GM18861 (cell line): ENCODE data around the gene RASGRF1.

Experiments used
- ATAC-seq: cut with Tn5 transposase; IDR thresholded peaks from one replicate; pipeline ENCODE4 v1.9.1; 2021; ENCODE audit not compliant: unreplicated experiment

RASGRF1 gene

GRCh38 chr15:78921517-78921916, 169.1 kb downstream of the RASGRF1 start:
- ATAC-seq: no peak

DNA sequence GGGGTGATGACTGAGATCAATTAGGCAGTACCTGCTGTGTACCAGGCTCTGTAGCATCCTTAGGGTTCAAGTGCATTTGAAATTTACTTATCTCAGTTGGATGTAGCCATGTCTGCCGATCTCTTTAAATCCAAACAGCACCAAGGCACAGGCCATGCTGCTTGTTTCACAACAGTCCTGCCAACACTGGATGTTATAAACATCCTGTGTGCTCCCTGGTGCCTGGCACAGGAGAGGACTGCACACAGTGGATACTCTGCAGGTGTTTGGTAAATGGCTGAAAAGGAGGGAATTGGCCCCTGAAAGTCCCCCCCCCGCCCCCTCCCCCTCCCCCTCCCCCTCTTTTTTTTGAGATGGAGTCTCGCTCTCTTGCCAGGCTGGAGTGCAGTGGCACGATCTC, 172.7 kb downstream of the RASGRF1 start:
- no peak for ATAC-seq

DNA sequence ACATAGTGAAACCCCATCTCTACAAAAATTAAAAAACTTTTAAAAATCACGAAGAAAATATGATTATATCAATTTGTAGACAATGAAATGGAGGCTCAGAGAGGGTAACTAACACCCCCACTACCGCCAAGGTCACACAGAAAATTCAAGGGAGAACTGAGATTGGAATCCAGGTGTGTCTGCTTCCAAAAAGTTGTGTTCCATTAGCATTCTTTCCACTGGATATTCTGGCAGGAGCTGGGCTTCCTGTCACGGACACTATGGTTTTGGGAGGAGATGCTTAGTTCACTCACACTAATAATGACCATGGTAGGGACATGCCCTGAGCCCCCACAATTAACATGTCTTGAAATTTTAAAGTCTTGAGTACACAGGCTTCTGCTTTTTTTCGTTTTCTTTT, 174.5 kb downstream of the RASGRF1 start:
- no peak for ATAC-seq

DNA sequence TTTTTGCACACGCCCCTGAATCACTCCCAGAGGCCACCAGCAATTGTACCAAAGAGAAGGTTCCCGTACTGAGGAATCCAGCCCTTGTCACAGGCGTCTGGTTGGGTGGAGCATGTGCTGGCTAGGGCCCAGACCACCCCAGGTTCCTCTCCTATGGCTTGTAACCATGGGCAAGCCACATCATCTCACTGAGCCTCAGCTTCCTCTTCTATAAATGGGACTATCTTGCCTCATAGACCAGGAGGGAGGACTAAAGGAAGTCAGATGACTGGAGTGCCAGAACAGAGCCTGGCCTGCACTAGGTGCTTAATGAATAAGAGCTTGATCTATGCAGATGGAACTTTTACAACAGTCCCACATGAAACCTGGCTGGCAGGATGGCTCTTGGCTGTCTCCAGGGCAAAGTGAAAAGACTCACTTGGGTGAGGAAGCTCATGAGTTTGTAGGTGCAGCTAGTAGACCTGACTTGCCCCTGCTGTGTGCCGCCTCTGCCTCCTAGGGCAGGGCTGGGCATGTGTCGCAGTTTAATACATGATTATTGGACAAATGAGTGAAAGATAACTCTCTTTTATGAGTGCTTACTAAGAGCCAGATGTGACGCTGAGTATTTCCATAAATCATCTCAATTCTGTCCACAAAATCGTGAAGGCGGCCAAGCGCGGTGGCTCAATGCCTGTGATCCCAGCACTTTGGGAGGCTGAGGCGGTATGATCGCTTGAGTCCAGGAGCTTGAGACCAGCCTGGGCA, 175.1 kb downstream of the RASGRF1 start:
- no peak for ATAC-seq

DNA sequence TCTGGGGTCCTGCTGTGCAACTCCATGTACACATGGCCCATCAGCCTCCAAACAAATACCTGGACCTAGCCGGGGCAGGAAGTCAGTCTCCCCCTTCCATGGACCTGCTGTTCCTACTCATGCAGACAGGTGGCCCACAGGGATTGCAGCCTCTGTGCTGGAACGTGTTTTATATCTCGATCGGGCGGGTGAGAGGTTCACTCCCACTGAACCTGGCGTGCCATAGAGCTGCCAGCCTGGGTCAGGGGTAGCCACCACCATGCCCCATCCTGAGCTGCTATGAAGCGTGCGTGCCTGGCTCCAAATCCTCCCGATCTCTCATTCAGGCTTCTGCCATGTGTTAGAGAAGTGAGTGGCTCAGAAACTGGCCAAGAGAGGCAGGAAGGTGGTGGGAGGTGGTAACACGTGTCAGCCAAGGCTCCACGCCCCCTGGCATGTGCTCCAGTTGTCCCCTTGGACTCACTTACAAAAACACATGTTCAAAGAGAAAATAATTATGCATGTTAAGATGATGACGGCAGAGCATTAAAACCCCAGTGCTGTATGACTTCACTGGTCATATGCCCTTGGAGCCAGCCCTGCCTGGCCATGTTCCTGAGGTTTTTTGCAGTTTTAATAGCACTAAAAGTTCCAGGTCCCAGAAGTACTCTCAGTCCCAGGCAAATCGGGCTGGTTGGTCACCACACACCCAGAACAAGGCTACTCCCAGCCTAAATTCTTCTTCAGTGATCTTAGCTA, 176.4 kb downstream of the RASGRF1 start:
- ATAC-seq: no peak

GRCh38 chr15:78913012-78913411, 177.6 kb downstream of the RASGRF1 start:
- no peak for ATAC-seq

DNA sequence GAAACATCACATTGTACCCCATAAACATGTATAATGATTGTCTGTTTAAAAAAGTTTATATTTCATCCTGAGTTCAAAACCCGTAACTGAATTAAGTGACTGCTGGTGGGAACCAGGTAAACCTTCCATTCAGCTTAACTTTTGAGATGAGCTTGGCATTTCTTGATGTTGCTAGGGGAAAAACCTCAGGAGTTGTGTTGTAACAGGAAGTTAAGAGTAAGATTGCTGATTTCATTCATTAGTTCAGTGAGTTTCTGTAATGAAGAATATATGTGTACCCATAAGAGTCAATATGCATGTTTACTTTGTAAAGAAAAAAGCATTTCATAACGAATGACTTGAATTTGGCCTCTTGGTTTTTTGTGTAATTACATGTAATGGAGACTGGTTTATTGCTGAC, 178.3 kb downstream of the RASGRF1 start:
- no peak for ATAC-seq

DNA sequence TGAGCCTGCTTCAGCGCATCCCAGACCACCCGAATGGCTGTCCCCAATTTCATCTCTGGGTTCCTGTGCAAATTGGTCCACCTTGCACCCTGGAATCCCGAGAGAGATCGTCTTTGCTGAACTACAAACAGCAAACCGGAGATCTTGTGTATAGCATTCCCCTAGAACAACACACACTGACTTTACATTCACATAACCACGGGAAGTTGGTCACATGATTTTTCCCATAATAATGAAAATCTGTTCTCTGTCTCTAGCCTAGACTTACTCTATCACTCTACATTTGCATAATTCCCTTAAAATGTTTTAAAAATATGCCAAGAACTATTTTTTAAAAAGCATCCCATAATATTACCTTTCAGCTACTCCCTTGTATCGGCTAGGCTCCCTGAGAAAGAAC, 180.3 kb downstream of the RASGRF1 start:
- no peak for ATAC-seq
